GM13977 (cell line): ENCODE results near the gene LIG4.

ENCODE experiments used
- DNase-seq: peaks from one replicate; pipeline ENCODE4 v3.0.0; 2012; ENCODE audit warnings: low spot score
- CTCF ChIP-seq: IDR thresholded peaks from 2 replicates; pipeline ENCODE4 v1.5.1; 2012; ENCODE audit warnings: mild to moderate bottlenecking, control low read depth; ENCODE audit not compliant: insufficient read depth; ENCODE audit errors: extremely low read depth, missing control alignments
- in situ Hi-C: fragments of 300-500 bp; cut with MboI; formaldehyde crosslinking; loops from one replicate; pipeline ENCODE4 v1.12.0; 2022; ENCODE audit warnings: low sequenced_read_pairs, low pct_unique_long_range_greater_than_20kb, mixed read lengths, inconsistent platforms; ENCODE audit not compliant: unreplicated experiment

LIG4 gene

DNA sequence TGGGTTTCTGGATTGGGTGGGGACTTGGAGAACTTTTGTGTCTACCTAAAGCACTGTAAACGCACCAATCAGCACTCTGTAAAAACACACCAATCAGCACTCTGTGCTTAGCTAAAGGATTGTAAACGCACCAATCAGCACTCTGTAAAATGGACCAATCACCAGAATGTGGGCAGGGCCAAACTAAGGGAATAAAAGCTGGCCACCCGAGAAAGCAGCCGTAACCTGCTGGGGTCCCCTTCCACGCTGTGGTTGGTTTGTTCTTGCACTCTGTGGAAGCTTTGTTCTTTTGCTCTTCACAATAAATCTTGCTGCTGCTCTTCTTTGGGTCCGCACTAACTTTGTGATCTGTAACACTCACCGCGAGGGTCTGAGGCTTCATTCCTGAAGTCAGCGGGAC is 37.3 kb downstream of the LIG4 start:
- DNase-seq: no peak
- in situ Hi-C loops: no loop called here

GRCh38 chr13:108176685-108177274 is 38.6 kb downstream of the LIG4 start:
- TF ChIP-seq CTCF: peak; percentile 71
- in situ Hi-C loops: no loop called here
- peak; percentile 47 for DNase-seq

More for the DNA sequence above, 37.3 kb downstream of the LIG4 start:
- no peak for TF ChIP-seq CTCF

DNA sequence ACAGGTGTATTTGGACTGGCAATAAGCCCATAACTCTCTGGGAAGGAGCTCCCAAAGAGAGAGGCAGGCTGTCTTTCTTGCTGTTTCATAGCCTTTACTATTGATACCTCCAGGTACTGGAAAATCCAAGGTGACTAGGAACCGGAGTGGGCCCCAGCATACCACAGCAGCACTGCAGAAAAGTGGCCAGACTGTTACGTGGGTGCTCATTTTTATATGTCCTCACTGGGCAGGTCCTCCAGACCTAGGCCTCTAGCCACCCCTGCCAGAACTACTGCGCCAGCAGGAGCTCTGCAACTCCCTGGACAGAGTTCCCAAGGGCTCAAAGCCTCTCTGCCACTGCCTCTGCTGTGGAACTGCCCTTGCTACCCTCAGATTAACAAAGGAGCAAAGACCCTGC is 46.4 kb downstream of the LIG4 start:
- TF ChIP-seq CTCF: no peak
- no peak for DNase-seq
- in situ Hi-C loops: loop anchor here (25.0 kb wide), 1 partner anchor 957 kb away; no protein-coding TSS in a partner anchor

DNA sequence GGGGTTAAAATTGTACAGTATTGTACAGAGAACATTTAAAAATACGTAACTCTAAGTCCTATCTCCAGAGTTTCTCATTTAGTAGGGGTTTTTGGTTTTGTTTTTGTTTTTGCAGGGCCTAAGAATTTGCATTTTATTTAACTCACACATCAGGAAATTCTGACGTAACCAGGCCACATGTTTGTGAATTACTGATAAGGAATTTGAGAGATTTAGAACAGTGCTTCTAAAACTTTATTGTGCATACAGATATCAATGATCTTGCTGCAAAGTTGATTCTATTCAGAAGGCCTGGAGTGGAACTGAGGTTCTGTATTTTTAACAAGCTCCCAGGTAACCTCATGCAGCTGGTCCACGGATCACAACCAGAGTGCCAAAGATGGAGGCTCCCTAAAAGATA is 49.3 kb downstream of the LIG4 start:
- in situ Hi-C loops: loop anchor here (25.0 kb wide), 1 partner anchor 954 kb away; no protein-coding TSS in a partner anchor
- TF ChIP-seq CTCF: no peak
- DNase-seq: no peak

DNA sequence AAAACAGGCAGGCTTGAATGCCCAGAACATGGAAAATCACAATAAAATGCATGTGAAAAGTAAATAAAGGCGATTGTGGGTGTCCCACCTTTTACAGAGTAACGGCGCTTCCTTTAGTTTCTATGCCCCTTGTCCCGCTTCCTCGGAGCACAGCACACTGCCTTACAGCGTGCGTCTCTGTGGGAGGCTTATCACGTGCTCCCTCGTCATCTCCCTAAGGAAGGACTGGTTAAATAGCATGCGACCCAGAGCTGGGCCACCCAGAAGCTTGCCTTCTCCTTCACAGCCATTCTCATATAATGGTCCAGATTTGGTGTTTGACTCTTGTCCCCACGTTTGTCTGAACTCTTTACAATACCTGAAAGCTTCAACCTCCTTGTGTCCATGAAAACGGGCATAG is 56.6 kb downstream of the LIG4 start:
- no peak for TF ChIP-seq CTCF
- in situ Hi-C loops: loop anchor here (25.0 kb wide), 1 partner anchor 946 kb away; no protein-coding TSS in a partner anchor
- no peak for DNase-seq
